GM12878 (cell line): Measurements from ENCODE around the gene ANKDD1A.

Source experiments
- ATF2 ChIP-seq: IDR thresholded peaks from 2 replicates; pipeline ENCODE4 v1.6.1; 2012; ENCODE audit warnings: low read length, inconsistent platforms
- CBFB ChIP-seq: IDR thresholded peaks from 2 replicates; pipeline ENCODE4 v1.6.1; 2016; ENCODE audit warnings: antibody characterized with exemption, low read depth
- CREB1 ChIP-seq: IDR thresholded peaks from 2 replicates; pipeline ENCODE4 v1.6.1; 2012; ENCODE audit warnings: low read depth, mild to moderate bottlenecking, inconsistent platforms
- CTCF ChIP-seq, 3 experiments: IDR thresholded peaks in 2 of 3; conservative IDR thresholded peaks in 1 of 3; 2 replicates each; pipeline ENCODE4 v1.5.1; 2011; ENCODE audit warnings: low read depth in 3 of 3, low read length in 3 of 3, mild to moderate bottlenecking in 3 of 3, control low read depth in 2 of 3, moderate library complexity in 2 of 3, inconsistent platforms in 1 of 3, mixed read lengths in 1 of 3; ENCODE audit not compliant: control insufficient read depth in 2 of 3, insufficient read depth in 1 of 3; ENCODE audit errors: extremely low read depth in 1 of 3
- E2F4 ChIP-seq: IDR thresholded peaks from 2 replicates; pipeline ENCODE4 v1.6.1; 2012; ENCODE audit warnings: low read depth, low read length, improper control_type of control experiment
- KDM1A ChIP-seq: fragments of 200-600 bp; sonication (generic); IDR thresholded peaks from 2 replicates; pipeline ENCODE4 v1.6.1; 2016; ENCODE audit warnings: borderline replicate concordance
- NBN ChIP-seq: fragments of 450-650 bp; IDR thresholded peaks from 2 replicates; pipeline ENCODE4 v1.6.1; 2016
- NFYA ChIP-seq: IDR thresholded peaks from 2 replicates; pipeline ENCODE4 v1.6.1; 2011; ENCODE audit warnings: low read depth, mild to moderate bottlenecking, low read length, improper control_type of control experiment, borderline replicate concordance
- NR2F1 ChIP-seq: fragments of 450-650 bp; conservative IDR thresholded peaks from 2 replicates; pipeline ENCODE4 v1.6.1; 2017; ENCODE audit warnings: mild to moderate bottlenecking
- POLR2AphosphoS5 ChIP-seq: IDR thresholded peaks from 2 replicates; pipeline ENCODE4 v1.6.1; 2011; ENCODE audit warnings: mild to moderate bottlenecking, low read length, inconsistent platforms
- RAD21 ChIP-seq: IDR thresholded peaks from 2 replicates; pipeline ENCODE4 v1.6.1; 2011; ENCODE audit warnings: mild to moderate bottlenecking, low read depth, low read length, moderate library complexity; ENCODE audit not compliant: insufficient read depth
- RELA ChIP-seq: fragments of 450-650 bp; IDR thresholded peaks from 2 replicates; pipeline ENCODE4 v1.8.0; 2014; ENCODE audit warnings: borderline replicate concordance; ENCODE audit not compliant: partially characterized antibody

GRCh38 chr15:64985366-64986033 is 73.8 kb downstream of the ANKDD1A start:
- no peak for TF ChIP-seq CTCF (IDR thresholded peaks at IDR 0.05 in 2 of 3, conservative IDR thresholded peaks at IDR 0.05 in 1 of 3; ENCODE audit: control insufficient read depth in 2 of 3, extremely low read depth in 1 of 3, insufficient read depth in 1 of 3, low read depth in 3 of 3, low read length in 3 of 3)
- no peak for TF ChIP-seq KDM1A
- no peak for TF ChIP-seq NR2F1
- TF ChIP-seq CBFB = no peak
- TF ChIP-seq RELA = no peak
- TF ChIP-seq POLR2AphosphoS5 = no peak
- TF ChIP-seq NBN = no peak
- no peak for TF ChIP-seq E2F4
- TF ChIP-seq RAD21 = no peak
- TF ChIP-seq ATF2 = no peak
- no peak for TF ChIP-seq CREB1
- no peak for TF ChIP-seq NFYA
